Measurements from ENCODE around the gene ACTRT2. TPM values are rescaled to one million over a fixed set of nuclear protein-coding genes. Genes with fewer than 3 reads are reported as not detected.

The ACTRT2 gene
- total RNA-seq, 1 experiment from 2014 or later, result not detected

DNA sequence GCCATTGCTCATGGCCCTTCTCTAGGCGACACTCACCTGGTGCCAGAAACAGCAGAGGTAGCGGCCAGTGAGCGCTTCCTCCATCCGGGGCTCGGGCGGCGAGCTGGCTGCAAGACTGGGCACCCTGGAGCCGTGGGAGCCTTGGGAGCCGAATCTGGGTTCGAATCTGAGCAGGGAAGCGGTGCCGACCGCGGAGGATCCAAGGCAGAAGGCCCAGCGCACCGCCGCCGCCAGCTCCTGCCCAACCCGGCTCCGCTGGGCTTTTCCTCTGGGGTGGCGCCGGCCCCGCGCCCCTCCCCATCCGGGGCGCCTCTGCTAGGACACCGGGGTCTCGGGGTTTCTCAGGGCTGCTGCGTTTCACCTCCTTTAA is 46.0 kb downstream of the ACTRT2 start:
- Histone ChIP-seq H2BK15ac (ENCODE audit: low read depth, low read length) (no peak overlapping the region), H3K79me1 (ENCODE audit: insufficient read depth, low read depth, low read length, poor library complexity, severe bottlenecking) (no peaks in the 10 kb centered on the region), H2BK120ac (ENCODE audit: low read depth, low read length, poor library complexity, severe bottlenecking) (no peak overlapping the region), H3K23ac (ENCODE audit: insufficient read length, low read depth, low read length) (no peak overlapping the region), H3K56ac (ENCODE audit: insufficient read length, low read depth, low read length) (no peak overlapping the region), H2BK12ac (ENCODE audit: insufficient read length, low read depth, low read length) (no peak overlapping the region), H4K91ac (ENCODE audit: insufficient read length, low read depth, low read length) (no peak overlapping the region), H3K14ac (ENCODE audit: insufficient read depth, low read length) (no peak overlapping the region; the same call in 1 of the 2 replicates), H3T11ph (ENCODE audit: low read length) (no peak overlapping the region), H4K8ac (replicated peaks; ENCODE audit: insufficient read length, low read depth, low read length) (no peak overlapping the region), H2AK5ac (ENCODE audit: insufficient read length, low read length) (no peak overlapping the region), H3K79me2 (ENCODE audit: insufficient read depth, low read length) (no peaks in the 10 kb centered on the region), H4K5ac (ENCODE audit: insufficient read length, low read depth, low read length) (no peak overlapping the region), H2BK5ac (ENCODE audit: insufficient read length, low read length) (no peak overlapping the region), H3K18ac (ENCODE audit: insufficient read length, low read depth, low read length) (no peak overlapping the region), H3K27ac (ENCODE audit: insufficient read length, low read depth, low read length) (no peak overlapping the region), H3K9me3 (ENCODE audit: control insufficient read depth, low read depth, low read length) (no peaks in the 10 kb centered on the region), H2BK20ac (ENCODE audit: low read depth, low read length, poor library complexity, severe bottlenecking) (no peak overlapping the region), H2AFZ (ENCODE audit: low read length) (no peak overlapping the region), H3K9ac (ENCODE audit: extremely low read depth, insufficient read length, low read length) (no peak overlapping the region), H3K27me3 (ENCODE audit: insufficient read depth, low read length) (peaks cover 79% of the 10 kb centered on the region), H3K23me2 (ENCODE audit: insufficient read length, low read depth, low read length, poor library complexity, severe bottlenecking) (peaks cover 15% of the 10 kb centered on the region), H3K4me1 (ENCODE audit: insufficient read depth, low read length) (peaks cover 1% of the 10 kb centered on the region; the same call in 1 of the 2 replicates), H3K4me2 (ENCODE audit: insufficient read depth, insufficient read length, low read length) (peak overlapping the region; percentile 29), H4K20me1 (ENCODE audit: control insufficient read depth, insufficient read depth, insufficient read length) (no peaks in the 10 kb centered on the region), H3K4ac (ENCODE audit: low read depth, low read length) (no peak overlapping the region)
- Mint-ChIP-seq H3K27ac (no peak overlapping the region), H3K4me3 (peak overlapping the region in 1 of 2 experiments; percentile 68; a peak in 2 of 5 replicates), H3K36me3 (ENCODE audit: insufficient read depth in 1 of 3, low read depth in 3 of 3) (no peaks in the 10 kb centered on the region), H3K4me1 (peaks cover 6 to 23% of the 10 kb centered on the region in 2 experiments), H3K9me3 (no peaks in the 10 kb centered on the region), H3K27me3 (ENCODE audit: low read depth) (peaks cover 86% of the 10 kb centered on the region)
- DNase-seq, result no peak
- TF ChIP-seq, protein P1, sequence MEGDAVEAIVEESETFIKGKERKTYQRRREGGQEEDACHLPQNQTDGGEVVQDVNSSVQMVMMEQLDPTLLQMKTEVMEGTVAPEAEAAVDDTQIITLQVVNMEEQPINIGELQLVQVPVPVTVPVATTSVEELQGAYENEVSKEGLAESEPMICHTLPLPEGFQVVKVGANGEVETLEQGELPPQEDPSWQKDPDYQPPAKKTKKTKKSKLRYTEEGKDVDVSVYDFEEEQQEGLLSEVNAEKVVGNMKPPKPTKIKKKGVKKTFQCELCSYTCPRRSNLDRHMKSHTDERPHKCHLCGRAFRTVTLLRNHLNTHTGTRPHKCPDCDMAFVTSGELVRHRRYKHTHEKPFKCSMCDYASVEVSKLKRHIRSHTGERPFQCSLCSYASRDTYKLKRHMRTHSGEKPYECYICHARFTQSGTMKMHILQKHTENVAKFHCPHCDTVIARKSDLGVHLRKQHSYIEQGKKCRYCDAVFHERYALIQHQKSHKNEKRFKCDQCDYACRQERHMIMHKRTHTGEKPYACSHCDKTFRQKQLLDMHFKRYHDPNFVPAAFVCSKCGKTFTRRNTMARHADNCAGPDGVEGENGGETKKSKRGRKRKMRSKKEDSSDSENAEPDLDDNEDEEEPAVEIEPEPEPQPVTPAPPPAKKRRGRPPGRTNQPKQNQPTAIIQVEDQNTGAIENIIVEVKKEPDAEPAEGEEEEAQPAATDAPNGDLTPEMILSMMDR (conservative IDR thresholded peaks at IDR 0.05), result no peak
- WGBS (ENCODE audit: extremely low coverage, insufficient read length, low lambda C conversion rate), result no CpG with 5 or more reads among the region's 29 CpGs
